ENCODE measurements around the gene MYO7B.

MYO7B gene

GRCh38 chr2:127683757-127684156 is 148.3 kb downstream of the MYO7B start:
- no peak for DNase-seq

DNA sequence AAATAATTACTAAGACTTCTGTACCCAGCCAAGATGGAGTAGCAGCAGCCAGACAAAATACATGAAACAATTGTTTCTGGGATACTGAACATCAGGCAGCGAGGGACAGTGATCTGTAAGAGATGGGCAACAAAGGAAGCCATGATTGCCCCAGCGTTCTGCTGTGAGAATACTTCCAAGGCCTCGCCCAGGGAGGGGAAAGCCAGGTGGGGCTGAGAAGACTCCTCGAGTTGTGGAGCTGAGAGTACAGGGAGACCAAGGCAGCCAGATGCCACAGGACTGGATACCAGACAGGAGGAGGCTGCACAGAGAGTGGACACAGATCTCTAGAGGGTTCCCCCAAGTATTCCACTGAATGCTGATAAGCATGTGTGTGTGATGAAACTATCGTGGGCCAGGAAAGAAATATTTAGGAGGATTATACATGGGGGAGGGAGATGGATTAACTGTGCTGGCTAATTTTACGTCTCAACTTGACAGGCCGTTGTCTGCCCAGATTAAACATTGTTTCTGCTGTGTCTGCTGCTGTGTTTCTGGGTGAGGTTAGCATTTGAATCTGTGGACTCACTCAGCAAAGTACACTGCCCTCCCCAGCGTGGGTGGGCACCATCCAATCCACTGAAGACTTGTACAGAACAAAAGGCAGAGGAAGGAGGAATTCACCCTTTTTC is 150.1 kb downstream of the MYO7B start:
- no peak for DNase-seq
